Measurements from ENCODE around the gene LIMS2.

LIMS2 gene

DNA sequence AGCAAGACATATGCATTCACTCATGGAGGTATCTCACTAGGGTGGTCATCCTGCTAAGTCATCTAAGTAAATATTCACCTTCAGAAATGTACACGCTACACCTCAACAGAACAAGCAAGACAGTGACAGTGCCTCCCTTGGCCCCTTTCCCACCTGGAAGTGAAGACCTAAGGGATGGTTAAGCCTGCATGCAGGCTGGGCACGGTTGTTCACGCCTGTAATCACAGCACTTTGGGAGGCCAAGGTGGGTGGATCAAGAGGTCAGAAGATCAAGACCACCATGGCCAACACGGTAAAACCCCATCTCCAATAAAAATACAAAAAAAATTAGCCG, 4.4 kb downstream of the LIMS2 start:
- Histone ChIP-seq H3K9ac (ENCODE audit: low read depth, low read length, poor library complexity, severe bottlenecking) (no peak overlapping the region), H3K36me3 (ENCODE audit: insufficient read depth, low read length) (no peaks in the 10 kb centered on the region), H3K27me3 (ENCODE audit: insufficient read depth, low read length, poor library complexity, severe bottlenecking) (no peaks in the 10 kb centered on the region), H3K4me2 (ENCODE audit: low read depth, low read length, poor library complexity, severe bottlenecking) (no peak overlapping the region), H4K20me1 (ENCODE audit: insufficient read depth, low read length, poor library complexity, severe bottlenecking) (no peaks in the 10 kb centered on the region), H3K79me2 (ENCODE audit: insufficient read depth, low read length) (no peaks in the 10 kb centered on the region), H3K9me2 (replicated peaks; ENCODE audit: low read depth, low read length) (no peaks in the 10 kb centered on the region), H3K4me3 (ENCODE audit: low read length, poor library complexity, severe bottlenecking) (no peak overlapping the region), H3K4me1 (ENCODE audit: insufficient read depth, low read length, poor library complexity, severe bottlenecking) (no peaks in the 10 kb centered on the region), H3K9me3 (ENCODE audit: insufficient read depth, low read depth, low read length) (no peaks in the 10 kb centered on the region), H2AFZ (ENCODE audit: low read length) (no peak overlapping the region), H3F3A (ENCODE audit: low read depth) (no peaks in the 10 kb centered on the region)
- TF ChIP-seq, protein P1, sequence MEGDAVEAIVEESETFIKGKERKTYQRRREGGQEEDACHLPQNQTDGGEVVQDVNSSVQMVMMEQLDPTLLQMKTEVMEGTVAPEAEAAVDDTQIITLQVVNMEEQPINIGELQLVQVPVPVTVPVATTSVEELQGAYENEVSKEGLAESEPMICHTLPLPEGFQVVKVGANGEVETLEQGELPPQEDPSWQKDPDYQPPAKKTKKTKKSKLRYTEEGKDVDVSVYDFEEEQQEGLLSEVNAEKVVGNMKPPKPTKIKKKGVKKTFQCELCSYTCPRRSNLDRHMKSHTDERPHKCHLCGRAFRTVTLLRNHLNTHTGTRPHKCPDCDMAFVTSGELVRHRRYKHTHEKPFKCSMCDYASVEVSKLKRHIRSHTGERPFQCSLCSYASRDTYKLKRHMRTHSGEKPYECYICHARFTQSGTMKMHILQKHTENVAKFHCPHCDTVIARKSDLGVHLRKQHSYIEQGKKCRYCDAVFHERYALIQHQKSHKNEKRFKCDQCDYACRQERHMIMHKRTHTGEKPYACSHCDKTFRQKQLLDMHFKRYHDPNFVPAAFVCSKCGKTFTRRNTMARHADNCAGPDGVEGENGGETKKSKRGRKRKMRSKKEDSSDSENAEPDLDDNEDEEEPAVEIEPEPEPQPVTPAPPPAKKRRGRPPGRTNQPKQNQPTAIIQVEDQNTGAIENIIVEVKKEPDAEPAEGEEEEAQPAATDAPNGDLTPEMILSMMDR (conservative IDR thresholded peaks at IDR 0.05; ENCODE audit: low read length): no peak
- TF ChIP-seq EZH2phosphoT487 (IDR thresholded peaks at IDR 0.05; ENCODE audit: borderline replicate concordance): no peak

DNA sequence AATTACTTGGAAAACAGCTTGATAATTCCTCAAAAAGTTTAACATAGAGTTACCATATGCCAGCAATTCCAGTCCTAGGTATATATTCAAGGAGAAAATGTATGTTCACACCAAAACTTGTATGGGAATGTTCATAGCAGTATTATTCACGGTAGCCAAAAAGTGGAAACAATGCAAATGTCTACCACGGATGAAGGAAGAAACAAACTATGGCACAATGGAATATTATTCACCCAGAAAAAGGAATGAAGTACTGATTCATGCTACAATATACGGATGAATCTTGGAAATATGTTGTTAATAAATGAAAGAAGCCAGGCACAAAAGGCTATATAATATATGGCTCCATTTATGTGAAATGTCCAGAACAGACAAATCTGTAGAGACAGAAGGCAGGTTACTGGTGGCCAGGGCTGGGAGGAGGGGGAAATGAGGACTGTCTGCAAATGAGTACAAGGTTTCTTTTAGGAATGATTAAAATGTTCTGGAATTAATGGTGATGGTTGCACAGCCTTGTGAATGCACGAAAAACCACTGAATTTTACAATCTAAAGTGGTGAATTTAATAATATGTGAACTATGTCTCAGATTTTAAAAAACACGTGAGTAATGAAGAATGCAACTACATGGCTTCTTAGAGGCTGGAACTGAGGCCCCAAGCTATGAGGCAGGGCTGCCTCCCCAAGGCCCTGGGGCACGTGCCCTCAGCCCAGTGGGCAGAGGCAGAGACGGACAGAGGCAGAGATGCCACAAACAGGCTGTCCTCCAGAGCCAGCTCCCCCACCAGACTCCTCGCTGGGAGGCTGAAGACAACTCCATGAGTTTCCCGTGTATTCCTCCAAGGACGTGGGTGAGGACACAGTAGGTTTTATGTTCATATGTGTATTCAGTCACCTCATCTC, 5.0 kb downstream of the LIMS2 start:
- Histone ChIP-seq H3K4me3 (ENCODE audit: low read length, poor library complexity, severe bottlenecking) (no peak overlapping the region), H3K4me1 (ENCODE audit: insufficient read depth, low read length, poor library complexity, severe bottlenecking) (no peaks in the 10 kb centered on the region), H3K36me3 (ENCODE audit: insufficient read depth, low read length) (no peaks in the 10 kb centered on the region), H3K27me3 (ENCODE audit: insufficient read depth, low read length, poor library complexity, severe bottlenecking) (no peaks in the 10 kb centered on the region), H3K4me2 (ENCODE audit: low read depth, low read length, poor library complexity, severe bottlenecking) (no peak overlapping the region), H2AFZ (ENCODE audit: low read length) (no peak overlapping the region), H3K9me3 (ENCODE audit: insufficient read depth, low read depth, low read length) (no peaks in the 10 kb centered on the region), H3K9me2 (replicated peaks; ENCODE audit: low read depth, low read length) (no peaks in the 10 kb centered on the region), H4K20me1 (ENCODE audit: insufficient read depth, low read length, poor library complexity, severe bottlenecking) (no peaks in the 10 kb centered on the region), H3F3A (ENCODE audit: low read depth) (no peaks in the 10 kb centered on the region), H3K9ac (ENCODE audit: low read depth, low read length, poor library complexity, severe bottlenecking) (no peak overlapping the region), H3K79me2 (ENCODE audit: insufficient read depth, low read length) (no peaks in the 10 kb centered on the region)
- TF ChIP-seq EZH2phosphoT487 (IDR thresholded peaks at IDR 0.05; ENCODE audit: borderline replicate concordance): no peak
- TF ChIP-seq, protein P1 (conservative IDR thresholded peaks at IDR 0.05; ENCODE audit: low read length): no peak

DNA sequence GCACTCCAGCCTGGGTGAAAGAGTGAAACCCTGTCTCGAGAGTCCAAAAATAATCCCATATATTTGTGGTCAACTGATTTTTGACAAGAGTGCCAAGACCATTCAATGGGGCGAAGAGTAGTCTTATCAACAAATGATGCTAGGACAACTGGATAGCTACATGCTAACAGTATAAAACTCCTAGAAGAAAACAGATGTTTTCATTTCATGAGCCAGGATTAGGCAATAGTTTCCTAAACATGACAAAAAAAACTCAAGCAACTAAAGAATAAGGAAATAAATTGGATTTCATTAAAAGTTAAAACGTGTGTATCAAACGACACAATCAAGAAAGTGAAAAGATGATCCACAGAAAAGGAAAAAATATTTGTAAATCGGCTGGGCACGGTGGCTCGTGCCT, 6.3 kb downstream of the LIMS2 start:
- Histone ChIP-seq H3F3A (ENCODE audit: low read depth) (no peaks in the 10 kb centered on the region), H3K4me1 (ENCODE audit: insufficient read depth, low read length, poor library complexity, severe bottlenecking) (no peaks in the 10 kb centered on the region), H4K20me1 (ENCODE audit: insufficient read depth, low read length, poor library complexity, severe bottlenecking) (no peaks in the 10 kb centered on the region), H3K27me3 (ENCODE audit: insufficient read depth, low read length, poor library complexity, severe bottlenecking) (no peaks in the 10 kb centered on the region), H3K9ac (ENCODE audit: low read depth, low read length, poor library complexity, severe bottlenecking) (no peak overlapping the region), H3K9me3 (ENCODE audit: insufficient read depth, low read depth, low read length) (no peaks in the 10 kb centered on the region), H3K4me2 (ENCODE audit: low read depth, low read length, poor library complexity, severe bottlenecking) (no peak overlapping the region), H3K9me2 (replicated peaks; ENCODE audit: low read depth, low read length) (no peaks in the 10 kb centered on the region), H2AFZ (ENCODE audit: low read length) (no peak overlapping the region), H3K36me3 (ENCODE audit: insufficient read depth, low read length) (no peaks in the 10 kb centered on the region), H3K4me3 (ENCODE audit: low read length, poor library complexity, severe bottlenecking) (no peak overlapping the region), H3K79me2 (ENCODE audit: insufficient read depth, low read length) (no peaks in the 10 kb centered on the region)
- TF ChIP-seq, protein P1 (conservative IDR thresholded peaks at IDR 0.05; ENCODE audit: low read length): no peak
- no peak for TF ChIP-seq EZH2phosphoT487 (IDR thresholded peaks at IDR 0.05; ENCODE audit: borderline replicate concordance)

Measured in Loucy (cell line).